HFFc6 (cell line): ENCODE measurements around the gene GIPC2. TPM values are rescaled to one million over a fixed set of nuclear protein-coding genes. Genes with fewer than 3 reads are reported as not detected.
A peak's percentile ranks its signal among the peaks of the same experiment; 100 is the strongest.

Experiments used
- DNase-seq: peaks from one replicate; pipeline ENCODE4 v3.0.0-alpha.2; 2018
- H3K27ac Mint-ChIP-seq: 2 replicates; pipeline ENCODE4 v1.8.0; 2020; ENCODE audit warnings: mild to moderate bottlenecking, mixed read lengths
- H3K27me3 Mint-ChIP-seq: 2 replicates; pipeline ENCODE4 v1.8.0; 2021; ENCODE audit warnings: mild to moderate bottlenecking, moderate library complexity, mixed read lengths; ENCODE audit not compliant: insufficient read depth
- H3K36me3 Mint-ChIP-seq: 2 replicates; pipeline ENCODE4 v1.8.0; 2021; ENCODE audit warnings: low read depth, mixed read lengths
- H3K4me1 Mint-ChIP-seq: 2 replicates; pipeline ENCODE4 v1.8.0; 2020; ENCODE audit warnings: low read depth, mixed read lengths
- H3K4me3 Mint-ChIP-seq: 2 replicates; pipeline ENCODE4 v1.8.0; 2020; ENCODE audit warnings: mild to moderate bottlenecking, moderate library complexity, mixed read lengths
- H3K9me3 Mint-ChIP-seq: 2 replicates; pipeline ENCODE4 v1.8.0; 2020; ENCODE audit warnings: mild to moderate bottlenecking, mixed read lengths
- CTCF ChIP-seq: fragments of 200-600 bp; sonication (generic); IDR thresholded peaks from 2 replicates; pipeline ENCODE4 v1.5.0; 2021; ENCODE audit warnings: antibody characterized with exemption, mild to moderate bottlenecking
- total RNA-seq, 6 experiments: library from RNA; stranded (reverse); fragmentation: NEBNext Ultra II Directional; extraction: Animal tissue kit (Norgen Biotek cat#: 25700); gene quantifications; 2 replicates in 1 of 6; 3 replicates in 5 of 6; pipeline ENCODE4 v1.2.3, GENCODE V29; 2021

Gene GIPC2
- total RNA-seq, 6 experiments from 2014 or later, result 0.17 to 1.00 (median 0.26) TPM

DNA sequence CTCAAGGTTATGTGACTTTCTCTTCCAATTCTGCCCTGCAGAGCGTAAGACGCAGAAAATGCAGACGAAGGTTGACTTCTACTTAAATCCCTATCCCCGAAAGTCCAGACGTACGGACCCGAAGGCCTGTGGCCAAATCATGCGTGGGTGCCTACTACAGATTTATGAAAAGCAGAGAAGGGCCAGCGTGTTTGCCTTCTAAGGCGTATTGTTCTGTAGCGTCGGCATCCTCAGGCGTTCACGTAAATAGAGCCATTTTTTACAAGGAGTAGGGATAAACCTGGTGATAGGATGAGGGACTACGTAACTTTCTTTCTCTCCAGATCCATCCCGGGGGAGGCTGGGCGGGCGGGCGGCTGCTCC lies 222 bp upstream of the GIPC2 start:
- H3K4me1 Mint-ChIP-seq, result peaks cover 18% of the 10 kb centered on the region
- H3K27ac Mint-ChIP-seq, result no peak overlapping the region
- no peak for TF ChIP-seq CTCF
- no peaks in the 10 kb centered on the region for H3K36me3 Mint-ChIP-seq
- H3K4me3 Mint-ChIP-seq, result peak overlapping the region; percentile 37
- peaks cover 17% of the 10 kb centered on the region; the same call in 1 of the 2 replicates for H3K27me3 Mint-ChIP-seq
- DNase-seq, result no peak
- H3K9me3 Mint-ChIP-seq, result no peaks in the 10 kb centered on the region

DNA sequence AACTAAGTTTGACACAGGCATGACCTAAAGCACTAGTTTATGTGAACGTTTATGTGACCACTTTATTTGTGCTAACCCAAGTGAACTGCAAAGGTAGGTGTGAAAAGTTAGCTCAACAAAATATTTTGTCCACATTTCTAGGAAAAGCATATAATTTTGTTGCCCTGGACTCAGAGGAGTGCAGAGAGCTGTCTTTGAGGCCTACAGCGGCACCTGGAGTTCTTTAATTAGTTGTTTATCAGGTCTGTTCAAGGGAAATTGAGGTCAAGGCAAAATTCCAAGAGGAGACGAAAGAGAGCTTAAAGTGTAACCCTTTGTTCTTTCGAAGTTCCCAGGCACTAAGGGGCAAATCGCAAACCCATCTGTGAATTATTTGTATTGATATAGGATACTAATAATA lies 1.3 kb downstream of the GIPC2 start:
- peak overlapping the region; percentile 85; the same call in 1 of the 2 replicates for H3K4me3 Mint-ChIP-seq
- H3K4me1 Mint-ChIP-seq, result peaks cover 13% of the 10 kb centered on the region
- no peak overlapping the region for H3K27ac Mint-ChIP-seq
- no peak for DNase-seq
- H3K27me3 Mint-ChIP-seq, result peaks cover 17% of the 10 kb centered on the region; the same call in 1 of the 2 replicates
- TF ChIP-seq CTCF, result no peak
- no peaks in the 10 kb centered on the region for H3K36me3 Mint-ChIP-seq
- no peaks in the 10 kb centered on the region for H3K9me3 Mint-ChIP-seq

- H3K4me3 Mint-ChIP-seq, result no peak overlapping the region
- H3K27me3 Mint-ChIP-seq, result peaks cover 17% of the 10 kb centered on the region; the same call in 1 of the 2 replicates
- H3K36me3 Mint-ChIP-seq, result no peaks in the 10 kb centered on the region
- no peak for TF ChIP-seq CTCF
- H3K4me1 Mint-ChIP-seq, result peaks cover 13% of the 10 kb centered on the region
- no peak for DNase-seq
- no peaks in the 10 kb centered on the region for H3K9me3 Mint-ChIP-seq
- no peak overlapping the region for H3K27ac Mint-ChIP-seq
Measured at GRCh38 chr1:78047631-78048030, 1.9 kb downstream of the GIPC2 start.

DNA sequence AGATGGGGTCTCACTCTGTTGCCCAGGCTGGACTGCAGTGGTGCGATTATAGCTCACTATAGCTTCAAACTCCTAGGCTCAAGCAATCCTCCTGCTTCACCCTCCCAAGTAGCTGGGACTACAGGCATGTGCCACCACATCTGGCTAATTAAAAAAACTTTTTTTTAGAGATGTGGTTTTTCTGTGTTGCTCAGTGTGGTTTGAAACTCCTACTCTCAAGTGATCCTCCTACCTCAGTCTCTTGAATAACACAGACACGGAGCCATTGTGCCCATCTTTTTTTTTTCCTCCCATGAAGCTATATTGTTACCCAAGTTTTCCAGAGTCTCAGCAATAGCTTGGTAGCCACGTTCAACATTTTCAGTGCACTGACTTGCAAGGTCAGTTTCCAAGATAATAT lies 2.7 kb downstream of the GIPC2 start:
- Mint-ChIP-seq H3K4me3 (no peak overlapping the region), H3K27me3 (peaks cover 16% of the 10 kb centered on the region; the same call in 1 of the 2 replicates), H3K27ac (no peak overlapping the region), H3K9me3 (no peaks in the 10 kb centered on the region), H3K4me1 (peaks cover 13% of the 10 kb centered on the region), H3K36me3 (no peaks in the 10 kb centered on the region)
- DNase-seq, result no peak
- no peak for TF ChIP-seq CTCF

GRCh38 chr1:78049396-78049795 lies 3.6 kb downstream of the GIPC2 start:
- H3K27me3 Mint-ChIP-seq, result peaks cover 15% of the 10 kb centered on the region; the same call in 1 of the 2 replicates
- no peak for DNase-seq
- peaks cover 13% of the 10 kb centered on the region for H3K4me1 Mint-ChIP-seq
- H3K4me3 Mint-ChIP-seq, result no peak overlapping the region
- H3K36me3 Mint-ChIP-seq, result no peaks in the 10 kb centered on the region
- H3K27ac Mint-ChIP-seq, result no peak overlapping the region
- TF ChIP-seq CTCF, result no peak
- H3K9me3 Mint-ChIP-seq, result no peaks in the 10 kb centered on the region

DNA sequence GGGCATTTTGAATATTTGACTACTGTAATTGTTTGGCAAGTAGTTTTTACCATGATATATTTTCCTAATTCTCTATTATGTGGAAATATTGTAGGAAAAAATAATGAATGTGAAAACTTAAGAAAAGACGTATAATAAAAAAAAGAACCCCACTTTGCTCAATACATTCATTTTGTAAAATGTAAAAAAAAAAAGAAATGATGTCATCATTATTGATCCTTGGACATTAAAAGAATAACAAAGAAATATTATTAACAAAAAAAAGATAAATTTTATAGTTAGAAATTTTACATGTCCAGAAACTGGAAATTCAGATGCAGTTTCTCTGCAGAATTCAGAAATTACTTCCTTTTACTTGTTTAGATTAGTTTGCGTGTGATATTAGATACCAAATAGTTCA lies 5.2 kb downstream of the GIPC2 start:
- DNase-seq, result no peak
- peaks cover 13% of the 10 kb centered on the region for H3K4me1 Mint-ChIP-seq
- no peaks in the 10 kb centered on the region for H3K9me3 Mint-ChIP-seq
- peaks cover 8% of the 10 kb centered on the region for H3K27me3 Mint-ChIP-seq
- no peak overlapping the region for H3K4me3 Mint-ChIP-seq
- TF ChIP-seq CTCF, result no peak
- H3K36me3 Mint-ChIP-seq, result no peaks in the 10 kb centered on the region
- no peak overlapping the region for H3K27ac Mint-ChIP-seq
